Activated T-cell treated with anti-CD3 and anti-CD28 coated beads for 24 hours (primary cell): Measurements from ENCODE around the gene NOSTRIN.
"Not testable (repeated sequence)": the region's sequence is repeated elsewhere in the genome, so short reads cannot be mapped to it uniquely, and the experiment has no call there.

Source experiments
- DNase-seq: peaks from one replicate; pipeline ENCODE4 v3.0.0-alpha.2; 2020; ENCODE audit warnings: low read depth

The NOSTRIN gene

GRCh38 chr2:168789776-168790175 lies 12.7 kb upstream of the NOSTRIN start:
- no peak for DNase-seq

GRCh38 chr2:168790226-168790902 lies 12.1 kb upstream of the NOSTRIN start:
- no peak for DNase-seq

DNA sequence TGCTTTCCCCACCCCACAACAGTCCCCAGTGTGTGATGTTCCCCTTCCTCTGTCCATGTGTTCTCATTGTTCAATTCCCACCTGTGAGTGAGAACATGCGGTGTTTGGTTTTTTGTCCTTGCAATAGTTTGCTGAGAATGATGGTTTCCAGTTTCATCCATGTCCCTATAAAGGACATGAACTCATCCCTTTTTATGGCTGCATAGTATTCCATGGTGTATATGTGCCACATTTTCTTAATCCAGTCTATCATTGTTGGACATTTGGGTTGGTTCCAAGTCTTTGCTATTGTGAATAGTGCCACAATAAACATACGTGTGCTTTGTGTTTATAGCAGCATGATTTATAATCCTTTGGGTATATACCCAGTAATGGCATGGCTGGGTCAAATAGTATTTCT lies 11.3 kb upstream of the NOSTRIN start:
- not testable (repeated sequence) for DNase-seq

DNA sequence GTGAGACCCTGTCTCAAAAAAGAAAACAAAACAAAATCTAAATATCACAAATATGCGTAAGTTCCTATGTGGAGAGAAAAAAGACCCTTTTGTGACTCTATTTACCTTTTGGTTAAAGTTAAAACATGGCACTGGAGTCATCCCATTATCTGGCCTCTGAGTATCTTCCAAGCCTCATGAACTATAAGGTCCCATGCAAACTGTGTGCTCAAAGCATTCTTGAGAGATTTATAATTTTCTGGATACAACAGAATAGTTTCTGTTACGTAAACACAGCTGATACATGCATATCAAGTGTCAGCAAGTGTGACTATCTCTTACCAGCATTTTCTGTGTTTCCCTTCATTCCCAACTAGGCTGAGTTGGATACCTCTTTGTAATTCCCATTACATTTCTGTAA lies 8.8 kb upstream of the NOSTRIN start:
- DNase-seq, result no peak

GRCh38 chr2:168794968-168795367 lies 7.5 kb upstream of the NOSTRIN start:
- DNase-seq, result no peak

DNA sequence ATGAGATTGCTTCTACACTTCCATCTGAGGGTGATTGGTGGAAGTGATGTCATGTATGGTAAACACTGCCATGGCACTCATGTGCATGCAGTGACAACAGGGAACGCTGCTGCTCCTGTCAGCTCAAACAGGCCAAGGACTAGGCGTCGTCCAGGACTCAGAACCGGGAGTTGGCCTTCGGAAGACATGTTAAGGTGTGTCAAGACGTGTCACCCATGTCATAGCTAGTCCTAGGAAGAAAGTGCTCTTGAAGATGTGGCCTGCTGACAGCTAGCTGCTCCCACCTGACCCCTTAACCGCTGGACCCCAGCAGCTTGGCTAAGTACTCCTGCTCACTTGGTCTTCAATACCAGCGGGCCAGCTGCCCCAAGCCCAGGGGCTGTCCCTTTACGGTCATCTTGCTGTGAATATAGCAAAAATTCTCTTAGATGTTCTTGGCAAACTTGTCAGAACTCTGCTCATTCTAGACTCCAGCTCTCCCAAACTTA lies 6.3 kb upstream of the NOSTRIN start:
- no peak for DNase-seq

DNA sequence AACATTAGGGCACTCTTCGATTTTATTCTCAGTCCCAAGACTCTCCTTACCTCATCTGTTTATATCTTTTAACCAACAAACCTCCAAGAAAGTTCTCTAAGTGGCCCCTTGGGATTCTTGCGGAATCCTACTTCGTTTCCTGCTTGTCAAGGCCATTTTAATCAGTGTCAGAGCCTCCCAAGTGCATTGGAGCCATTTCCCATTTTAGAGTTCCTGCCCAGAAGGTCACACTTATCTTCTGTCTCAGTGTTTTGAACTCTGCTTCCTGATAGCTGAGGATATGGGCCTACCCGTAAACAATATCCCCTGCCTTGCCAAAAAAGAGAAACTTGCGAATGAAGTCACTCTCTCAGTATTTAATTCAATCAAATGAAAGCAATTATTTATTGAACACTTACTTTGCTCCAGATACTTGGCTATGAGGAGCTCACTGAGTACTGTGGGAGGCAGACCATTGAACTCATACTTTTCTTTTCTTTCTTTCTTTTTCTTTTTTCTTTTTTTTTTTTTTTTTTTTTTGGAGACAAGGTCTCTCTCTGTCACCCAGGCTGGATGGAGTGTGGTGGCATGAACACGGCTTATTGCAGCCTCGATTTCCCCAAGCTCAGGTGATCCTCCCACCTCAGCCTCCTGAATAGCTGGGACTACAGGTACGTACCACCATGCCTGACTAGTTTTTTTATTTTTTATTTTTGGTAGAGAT lies 5.7 kb upstream of the NOSTRIN start:
- no peak for DNase-seq

DNA sequence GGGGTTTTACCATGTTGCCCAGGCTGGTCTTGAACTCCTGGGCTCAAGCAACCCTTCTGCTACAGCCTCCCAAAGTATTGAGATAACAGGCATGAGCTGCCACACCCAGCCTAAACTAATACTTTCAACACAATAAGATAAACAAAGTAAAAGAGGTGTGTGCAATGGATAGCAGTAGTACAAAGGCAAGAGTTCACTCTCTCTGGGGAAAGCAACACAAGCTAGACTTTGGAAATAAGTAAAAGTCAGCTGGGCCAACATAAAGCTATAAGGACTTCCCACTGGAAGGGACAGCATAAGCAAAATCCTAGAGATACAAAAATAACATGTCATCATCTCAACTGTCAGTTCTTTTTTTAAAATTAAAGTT lies 5.2 kb upstream of the NOSTRIN start:
- DNase-seq, result no peak

GRCh38 chr2:168798076-168798887 lies 4.2 kb upstream of the NOSTRIN start:
- no peak for DNase-seq

DNA sequence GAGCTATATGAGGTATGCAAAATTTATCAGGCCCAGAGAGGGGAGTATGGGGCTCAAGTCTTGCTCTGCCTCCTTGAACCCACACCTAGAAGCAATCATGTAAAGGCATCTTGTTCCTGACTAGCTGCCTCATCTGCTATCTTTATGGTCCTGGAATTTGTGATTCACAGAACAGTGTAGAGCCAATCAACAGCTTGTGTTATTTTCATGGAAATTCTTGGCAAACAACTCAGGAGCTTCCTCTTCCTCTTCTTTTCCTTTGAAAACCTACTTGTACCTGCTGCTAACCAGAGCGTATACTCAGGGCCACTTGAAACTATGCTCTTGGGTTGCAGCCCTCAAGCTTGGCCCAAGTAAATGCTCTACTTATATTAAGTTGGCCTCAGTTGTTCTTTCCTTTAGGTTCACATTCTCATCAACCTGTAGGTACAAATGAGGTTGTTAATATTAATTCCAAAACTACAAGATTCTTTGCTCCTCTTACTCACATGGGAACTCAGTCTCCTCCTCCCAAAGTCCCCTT lies 3.5 kb upstream of the NOSTRIN start:
- DNase-seq, result no peak

DNA sequence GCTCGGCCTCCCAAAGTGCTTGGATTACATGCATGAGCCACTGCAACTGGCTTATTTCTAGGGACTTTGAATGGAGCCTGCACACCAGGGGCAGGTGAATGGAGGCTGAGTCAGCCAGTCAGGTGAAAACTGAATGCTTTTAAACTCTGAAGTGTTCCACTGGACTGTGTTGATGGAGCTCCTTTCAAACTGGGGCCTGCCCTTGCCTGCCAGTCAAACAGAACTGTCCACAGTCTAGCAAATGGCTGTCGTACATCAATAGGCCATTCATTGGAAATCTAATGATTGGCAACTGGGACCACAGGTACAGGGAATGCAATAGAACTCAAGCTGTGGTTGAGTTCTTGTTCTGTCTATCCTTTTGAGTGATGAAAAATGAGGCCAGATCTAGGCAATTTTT lies 966 bp upstream of the NOSTRIN start:
- no peak for DNase-seq

GRCh38 chr2:168802859-168803725 lies 655 bp downstream of the NOSTRIN start:
- DNase-seq, result no peak

DNA sequence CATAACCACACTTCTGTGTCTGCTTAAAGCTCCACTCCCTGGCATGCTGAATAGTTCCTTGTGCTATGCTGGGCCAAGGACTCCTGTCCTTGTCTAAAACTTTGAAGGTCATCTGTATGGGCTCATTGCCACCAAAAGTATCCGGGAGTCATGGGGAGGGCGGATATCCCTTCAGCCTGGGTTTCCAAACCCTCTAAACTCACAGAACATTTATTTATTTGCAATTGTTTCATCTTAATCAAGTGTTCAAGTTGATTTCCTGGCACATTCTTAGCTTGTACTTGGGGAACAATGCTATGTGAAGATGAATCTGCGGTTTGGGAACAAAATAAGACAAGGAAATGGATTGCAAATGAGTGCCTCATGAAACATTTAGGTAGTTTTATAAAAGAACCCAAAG lies 1.8 kb downstream of the NOSTRIN start:
- DNase-seq, result no peak

DNA sequence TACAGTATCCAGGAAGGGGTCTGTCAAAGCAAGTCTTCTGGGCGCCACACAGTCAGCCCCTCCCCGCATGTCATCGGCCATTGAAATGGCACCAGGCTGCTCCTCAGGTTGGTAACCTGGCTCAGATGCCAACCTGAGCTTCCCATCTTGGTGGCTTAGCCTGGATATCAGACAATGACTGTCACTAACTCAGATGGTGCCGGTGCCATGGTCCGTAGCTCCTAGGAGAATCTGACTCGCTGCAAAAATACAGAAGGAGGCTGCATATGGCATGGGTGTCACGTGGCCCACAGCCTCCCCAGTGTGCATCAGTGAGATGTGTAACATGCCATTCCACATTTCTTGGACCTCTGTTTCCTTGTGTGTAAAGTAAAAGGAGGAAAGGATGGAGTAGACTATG lies 3.2 kb downstream of the NOSTRIN start:
- DNase-seq, result no peak

GRCh38 chr2:168809537-168809936 lies 7.1 kb downstream of the NOSTRIN start:
- DNase-seq, result no peak

- DNase-seq, result no peak
Observed at GRCh38 chr2:168810235-168810634, 7.8 kb downstream of the NOSTRIN start.

- DNase-seq, result no peak
Observed at GRCh38 chr2:168811696-168812095, 9.3 kb downstream of the NOSTRIN start.

DNA sequence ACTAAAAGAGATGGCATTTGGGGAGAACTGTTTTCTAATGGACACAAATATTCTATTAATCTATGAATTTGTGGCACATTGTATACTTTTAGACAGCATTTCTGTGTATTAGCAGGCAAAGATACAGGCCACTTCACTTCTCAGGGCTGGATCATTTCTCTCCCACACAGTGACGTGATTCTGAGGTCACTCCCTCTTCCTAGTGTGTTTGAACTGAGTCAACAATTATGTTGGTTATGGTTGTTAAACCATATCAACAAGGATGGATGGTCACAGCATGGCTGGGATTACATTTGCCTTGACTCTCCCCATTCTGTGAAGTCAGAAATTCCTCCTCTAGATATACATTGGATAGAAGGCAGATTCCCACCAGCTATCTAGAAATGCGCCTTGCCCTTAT lies 11.6 kb downstream of the NOSTRIN start:
- no peak for DNase-seq

DNA sequence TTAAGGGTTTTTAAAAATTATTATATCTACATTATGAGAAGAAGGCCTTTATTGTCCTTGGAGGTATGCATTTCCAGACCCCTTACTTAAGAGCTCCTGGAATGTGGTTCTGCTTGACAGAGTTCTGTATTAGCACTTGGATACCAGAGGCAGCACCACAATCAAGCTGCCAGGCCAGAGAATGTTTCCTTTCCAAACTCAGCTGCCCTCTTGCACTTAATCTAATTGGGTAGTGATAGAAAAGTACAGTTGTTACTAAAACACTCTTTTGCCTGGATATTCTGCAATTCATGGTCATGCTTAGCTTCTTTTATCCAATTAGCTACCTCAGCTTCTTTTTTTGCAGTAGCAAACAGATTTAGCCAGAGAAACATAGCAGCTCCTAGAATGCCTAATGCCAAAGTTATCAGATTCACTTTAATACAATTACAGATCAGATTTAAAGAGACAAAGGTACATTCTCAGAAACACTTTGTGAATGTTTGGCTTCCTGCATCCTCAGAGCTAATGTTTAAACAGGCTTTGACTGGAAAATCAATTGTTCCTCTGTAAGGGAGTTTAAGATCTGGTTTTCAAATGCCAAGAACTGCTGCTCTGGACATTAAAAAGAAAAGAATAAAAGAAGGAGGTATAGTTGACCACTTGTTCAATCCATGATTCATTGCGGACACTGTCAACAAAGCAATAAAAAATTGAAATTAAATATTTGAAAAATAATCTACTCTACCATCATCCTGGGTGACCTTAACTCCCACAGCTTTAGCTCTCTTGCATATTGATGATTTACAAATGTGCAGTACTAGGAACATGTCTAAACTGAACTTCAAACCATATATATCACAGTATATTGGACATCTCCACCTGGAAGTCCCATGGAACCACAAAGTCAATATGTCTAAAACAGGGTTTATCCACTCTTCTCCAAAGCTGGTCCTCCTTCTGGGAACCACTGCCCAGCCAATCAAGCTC lies 12.8 kb downstream of the NOSTRIN start:
- DNase-seq, result no peak

GRCh38 chr2:168816369-168816768 lies 13.9 kb downstream of the NOSTRIN start:
- DNase-seq, result no peak
